Stomach (tissue), 4 donors: ENCODE measurements around the gene EPHA7.

Source experiments
- CTCF ChIP-seq, 7 experiments: fragments of 450-650 bp in 4 of 7; fragments of 200-600 bp in 3 of 7; sonication (generic) in 3 of 7; IDR thresholded peaks; one replicate each; pipeline ENCODE4 v1.5.1; 2016 to 2019; ENCODE audit warnings: antibody characterized with exemption in 7 of 7, control low read depth in 2 of 7, mild to moderate bottlenecking in 1 of 7
- POLR2A ChIP-seq, 4 donors: fragments of 450-650 bp; IDR thresholded peaks; one replicate each; pipeline ENCODE4 v1.6.1; 2016; ENCODE audit warnings: antibody characterized with exemption in 4 of 4, control low read depth in 2 of 4, mild to moderate bottlenecking in 1 of 4, moderate library complexity in 1 of 4
- POLR2AphosphoS5 ChIP-seq, 3 donors: sonication (generic); formaldehyde crosslinking; IDR thresholded peaks; one replicate each; pipeline ENCODE4 v1.6.1; 2016; ENCODE audit warnings: antibody characterized with exemption in 3 of 3

GRCh38 chr6:93351222-93351621, 68.1 kb downstream of the EPHA7 start:
- TF ChIP-seq POLR2A (IDR thresholded peaks at IDR 0.05) (no peak), CTCF (IDR thresholded peaks at IDR 0.05) (no peak), POLR2AphosphoS5 (IDR thresholded peaks at IDR 0.05) (no peak)
